Neutrophil (primary cell): Measurements from ENCODE around the gene SCGB1C2.

Experiments used
- H3K27ac ChIP-seq: fragments of 200-600 bp; sonication (generic); 2 replicates; pipeline ENCODE4 v1.5.1; 2016; ENCODE audit warnings: mild to moderate bottlenecking, moderate library complexity
- H3K27me3 ChIP-seq: fragments of 200-600 bp; sonication (generic); 2 replicates; pipeline ENCODE4 v1.6.0; 2016; ENCODE audit warnings: mild to moderate bottlenecking
- H3K36me3 ChIP-seq: fragments of 200-600 bp; sonication (generic); 2 replicates; pipeline ENCODE4 v1.5.1; 2017
- H3K4me1 ChIP-seq, 2 experiments: fragments of 200-600 bp in 1 of 2; sonication (generic) in 1 of 2; 1 replicate in 1 of 2; 2 replicates in 1 of 2; pipeline versions ENCODE4 v1.5.1 to v1.6.1; 2013 to 2016; ENCODE audit warnings: low read depth in 1 of 2, low read length in 1 of 2, mild to moderate bottlenecking in 1 of 2, moderate library complexity in 1 of 2; ENCODE audit not compliant: control insufficient read depth in 1 of 2, insufficient read depth in 1 of 2
- H3K4me3 ChIP-seq, 2 experiments: fragments of 200-600 bp in 1 of 2; sonication (generic) in 1 of 2; 1 replicate in 1 of 2; 2 replicates in 1 of 2; pipeline ENCODE4 v1.5.1; 2013 to 2016; ENCODE audit warnings: low read depth in 1 of 2, low read length in 1 of 2, mild to moderate bottlenecking in 1 of 2, moderate library complexity in 1 of 2
- H3K9me3 ChIP-seq: fragments of 200-600 bp; sonication (generic); 2 replicates; pipeline ENCODE4 v1.5.1; 2016
- TF ChIP-seq, protein P1 (sequence below): fragments of 200-600 bp; sonication (generic); IDR thresholded peaks from 2 replicates; pipeline ENCODE4 v1.5.1; 2016; ENCODE audit warnings: antibody characterized with exemption

Gene SCGB1C2

DNA sequence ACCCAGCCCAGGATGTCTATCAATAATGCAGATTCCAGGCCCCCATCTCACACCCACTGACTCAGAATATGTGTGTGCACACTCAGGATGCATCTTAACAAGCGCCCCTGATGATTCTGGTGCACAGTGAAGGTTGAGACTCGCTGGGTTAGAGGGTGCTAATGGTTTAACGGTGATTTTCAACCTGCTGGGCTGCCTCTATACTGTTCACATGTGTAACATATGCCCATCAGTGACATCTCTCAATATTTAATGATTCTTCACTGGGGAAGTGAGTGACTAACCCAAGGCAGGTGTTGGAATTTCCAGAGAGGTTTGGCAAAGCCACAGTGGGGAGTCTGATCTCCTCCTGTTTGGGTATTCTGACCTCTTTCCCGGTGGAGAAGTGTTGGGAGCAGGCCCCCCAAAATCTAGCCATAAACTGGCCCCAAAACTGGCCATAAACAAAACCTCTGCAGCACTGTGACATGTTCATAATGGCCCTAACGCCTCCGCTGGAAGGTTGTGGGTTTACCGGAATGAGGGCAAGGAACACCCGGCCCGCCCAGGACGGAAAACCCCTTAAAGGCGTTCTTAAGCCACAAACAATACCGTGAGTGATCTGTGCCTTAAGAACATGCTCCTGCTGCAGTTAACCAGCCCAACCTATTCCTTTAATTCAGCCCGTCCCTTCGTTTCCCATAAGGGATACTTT lies 48.2 kb downstream of the SCGB1C2 start:
- TF ChIP-seq, protein P1, sequence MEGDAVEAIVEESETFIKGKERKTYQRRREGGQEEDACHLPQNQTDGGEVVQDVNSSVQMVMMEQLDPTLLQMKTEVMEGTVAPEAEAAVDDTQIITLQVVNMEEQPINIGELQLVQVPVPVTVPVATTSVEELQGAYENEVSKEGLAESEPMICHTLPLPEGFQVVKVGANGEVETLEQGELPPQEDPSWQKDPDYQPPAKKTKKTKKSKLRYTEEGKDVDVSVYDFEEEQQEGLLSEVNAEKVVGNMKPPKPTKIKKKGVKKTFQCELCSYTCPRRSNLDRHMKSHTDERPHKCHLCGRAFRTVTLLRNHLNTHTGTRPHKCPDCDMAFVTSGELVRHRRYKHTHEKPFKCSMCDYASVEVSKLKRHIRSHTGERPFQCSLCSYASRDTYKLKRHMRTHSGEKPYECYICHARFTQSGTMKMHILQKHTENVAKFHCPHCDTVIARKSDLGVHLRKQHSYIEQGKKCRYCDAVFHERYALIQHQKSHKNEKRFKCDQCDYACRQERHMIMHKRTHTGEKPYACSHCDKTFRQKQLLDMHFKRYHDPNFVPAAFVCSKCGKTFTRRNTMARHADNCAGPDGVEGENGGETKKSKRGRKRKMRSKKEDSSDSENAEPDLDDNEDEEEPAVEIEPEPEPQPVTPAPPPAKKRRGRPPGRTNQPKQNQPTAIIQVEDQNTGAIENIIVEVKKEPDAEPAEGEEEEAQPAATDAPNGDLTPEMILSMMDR, result no peak
- Histone ChIP-seq H3K4me1 (peaks cover 41 to 46% of the 10 kb centered on the region in 2 experiments), H3K36me3 (no peaks in the 10 kb centered on the region), H3K4me3 (no peak overlapping the region), H3K27ac (no peak overlapping the region), H3K9me3 (no peaks in the 10 kb centered on the region), H3K27me3 (peaks cover 19% of the 10 kb centered on the region)

DNA sequence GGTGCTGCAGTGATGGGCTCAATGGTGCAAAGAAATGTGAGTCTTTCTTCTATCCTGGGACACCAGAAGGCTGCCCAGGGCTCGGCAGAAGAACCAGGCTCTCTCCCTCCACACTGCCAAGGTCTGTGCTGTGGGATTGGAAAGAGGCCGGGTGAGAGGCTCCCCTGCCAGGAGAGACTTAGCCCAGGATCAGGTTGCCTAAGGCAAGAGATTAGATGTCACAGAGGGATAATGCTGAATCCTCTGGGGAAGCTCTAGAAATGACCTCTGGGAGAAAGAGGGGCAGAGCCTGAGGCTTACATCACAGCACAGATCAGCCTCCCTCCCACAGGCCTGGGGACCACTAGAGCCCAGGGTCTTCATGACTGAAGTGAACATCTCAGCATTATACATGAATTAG lies 49.8 kb downstream of the SCGB1C2 start:
- H3K27me3 ChIP-seq, result peaks cover 5% of the 10 kb centered on the region

More for the DNA sequence above, 49.8 kb downstream of the SCGB1C2 start:
- Histone ChIP-seq H3K4me1 (peaks cover 34 to 36% of the 10 kb centered on the region in 2 experiments), H3K4me3 (no peak overlapping the region), H3K27ac (no peak overlapping the region), H3K36me3 (no peaks in the 10 kb centered on the region), H3K9me3 (no peaks in the 10 kb centered on the region)
- TF ChIP-seq, protein P1, result no peak
